ENCODE data around the gene IL13.

IL13 gene

DNA sequence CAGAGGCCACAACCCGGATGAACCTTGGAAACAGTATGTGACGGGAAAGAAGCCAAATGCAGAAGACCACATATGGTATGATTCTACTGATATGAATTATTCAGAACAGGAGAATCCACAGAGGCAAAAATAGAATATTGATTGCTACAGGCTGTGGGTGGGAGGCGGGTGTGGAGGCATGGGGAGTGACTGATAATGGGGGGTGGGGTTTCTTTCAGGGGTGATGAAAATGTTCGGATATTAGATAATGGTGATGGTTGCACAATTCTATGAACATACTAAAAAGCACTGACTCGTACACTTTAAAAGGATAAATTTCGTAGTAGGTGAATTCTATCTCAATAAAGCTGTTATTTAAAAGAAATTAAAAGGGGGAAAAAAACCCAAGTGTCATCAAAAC, 26.5 kb downstream of the IL13 start:
- no peaks in the 10 kb centered on the region for H3K36me3 ChIP-seq
- no peaks in the 10 kb centered on the region for H3K27me3 ChIP-seq
- no peaks in the 10 kb centered on the region for H3K4me1 ChIP-seq
- no peaks in the 10 kb centered on the region for H3K9me3 ChIP-seq
- intact Hi-C loops (cut with DNase I; ENCODE audit: low total_unique reads) = no loop called here
- no peak overlapping the region for H3K27ac ChIP-seq
- no peak for DNase-seq
- TF ChIP-seq, protein P1, sequence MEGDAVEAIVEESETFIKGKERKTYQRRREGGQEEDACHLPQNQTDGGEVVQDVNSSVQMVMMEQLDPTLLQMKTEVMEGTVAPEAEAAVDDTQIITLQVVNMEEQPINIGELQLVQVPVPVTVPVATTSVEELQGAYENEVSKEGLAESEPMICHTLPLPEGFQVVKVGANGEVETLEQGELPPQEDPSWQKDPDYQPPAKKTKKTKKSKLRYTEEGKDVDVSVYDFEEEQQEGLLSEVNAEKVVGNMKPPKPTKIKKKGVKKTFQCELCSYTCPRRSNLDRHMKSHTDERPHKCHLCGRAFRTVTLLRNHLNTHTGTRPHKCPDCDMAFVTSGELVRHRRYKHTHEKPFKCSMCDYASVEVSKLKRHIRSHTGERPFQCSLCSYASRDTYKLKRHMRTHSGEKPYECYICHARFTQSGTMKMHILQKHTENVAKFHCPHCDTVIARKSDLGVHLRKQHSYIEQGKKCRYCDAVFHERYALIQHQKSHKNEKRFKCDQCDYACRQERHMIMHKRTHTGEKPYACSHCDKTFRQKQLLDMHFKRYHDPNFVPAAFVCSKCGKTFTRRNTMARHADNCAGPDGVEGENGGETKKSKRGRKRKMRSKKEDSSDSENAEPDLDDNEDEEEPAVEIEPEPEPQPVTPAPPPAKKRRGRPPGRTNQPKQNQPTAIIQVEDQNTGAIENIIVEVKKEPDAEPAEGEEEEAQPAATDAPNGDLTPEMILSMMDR (IDR thresholded peaks at IDR 0.05) = no peak
- H3K4me3 ChIP-seq = no peak overlapping the region

DNA sequence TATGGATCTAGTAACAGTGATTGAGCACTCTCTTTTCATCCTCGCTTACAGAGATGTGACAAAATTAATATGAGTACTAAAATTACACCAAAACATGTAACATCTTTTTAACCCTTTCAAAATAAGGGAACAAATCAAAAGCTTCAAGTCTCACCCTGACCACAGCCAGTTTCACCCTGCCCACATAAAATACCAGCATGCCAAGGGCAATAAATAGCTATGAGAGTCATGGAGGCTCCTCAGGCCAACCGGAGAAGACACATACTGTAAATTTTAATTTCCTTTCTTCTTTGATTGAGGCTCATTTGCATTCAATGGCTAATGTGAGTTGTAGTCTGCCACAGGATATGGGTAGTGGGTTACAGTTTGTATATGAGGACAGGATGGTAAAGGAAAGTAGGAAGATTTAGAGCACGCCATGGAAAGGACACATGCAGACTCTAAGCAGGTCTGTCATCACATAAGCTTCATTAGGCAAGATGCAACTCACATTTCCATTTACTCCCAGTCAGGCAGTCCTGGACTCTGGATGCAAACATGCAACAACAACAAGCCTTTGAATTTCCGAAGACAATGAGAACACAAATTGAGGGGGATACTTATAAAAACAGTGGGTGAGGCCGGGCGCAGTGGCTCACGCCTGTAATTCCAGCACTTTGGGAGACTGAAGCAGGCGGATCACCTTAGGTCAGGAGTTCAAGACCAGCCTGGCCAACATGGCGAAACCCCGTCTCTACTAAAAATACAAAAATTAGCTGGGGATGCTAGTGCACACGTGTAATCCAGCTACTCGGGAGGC, 27.1 kb downstream of the IL13 start:
- Histone ChIP-seq H3K27ac (no peak overlapping the region), H3K4me3 (no peak overlapping the region), H3K9me3 (no peaks in the 10 kb centered on the region), H3K36me3 (no peaks in the 10 kb centered on the region), H3K27me3 (no peaks in the 10 kb centered on the region), H3K4me1 (no peaks in the 10 kb centered on the region)
- TF ChIP-seq, protein P1 (IDR thresholded peaks at IDR 0.05) = no peak
- no peak for DNase-seq
- intact Hi-C loops (cut with DNase I; ENCODE audit: low total_unique reads) = no loop called here

DNA sequence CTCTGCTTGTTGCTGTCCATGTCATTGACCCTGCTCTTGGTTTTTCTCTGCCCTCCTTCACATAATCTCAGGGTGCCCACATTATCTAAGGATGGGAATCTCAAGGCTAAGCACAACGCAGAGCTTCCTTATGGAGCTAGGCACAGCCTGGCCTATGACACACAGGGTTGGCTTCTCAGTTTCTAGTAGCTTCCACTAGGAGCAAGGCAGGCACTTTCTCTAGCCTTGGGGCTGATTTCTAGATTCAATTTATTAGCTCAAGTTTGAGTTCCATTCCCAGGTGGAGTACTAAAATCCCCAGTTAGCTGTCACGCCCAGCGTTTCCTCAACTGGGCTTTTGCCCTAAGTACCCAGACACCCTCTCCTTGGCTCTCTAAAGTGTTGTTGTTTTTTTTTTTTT, 28.2 kb downstream of the IL13 start:
- Histone ChIP-seq H3K9me3 (no peaks in the 10 kb centered on the region), H3K27ac (no peak overlapping the region), H3K27me3 (no peaks in the 10 kb centered on the region), H3K36me3 (no peaks in the 10 kb centered on the region), H3K4me1 (no peaks in the 10 kb centered on the region), H3K4me3 (no peak overlapping the region)
- DNase-seq = no peak
- TF ChIP-seq, protein P1 (IDR thresholded peaks at IDR 0.05) = no peak
- intact Hi-C loops (cut with DNase I; ENCODE audit: low total_unique reads) = no loop called here

DNA sequence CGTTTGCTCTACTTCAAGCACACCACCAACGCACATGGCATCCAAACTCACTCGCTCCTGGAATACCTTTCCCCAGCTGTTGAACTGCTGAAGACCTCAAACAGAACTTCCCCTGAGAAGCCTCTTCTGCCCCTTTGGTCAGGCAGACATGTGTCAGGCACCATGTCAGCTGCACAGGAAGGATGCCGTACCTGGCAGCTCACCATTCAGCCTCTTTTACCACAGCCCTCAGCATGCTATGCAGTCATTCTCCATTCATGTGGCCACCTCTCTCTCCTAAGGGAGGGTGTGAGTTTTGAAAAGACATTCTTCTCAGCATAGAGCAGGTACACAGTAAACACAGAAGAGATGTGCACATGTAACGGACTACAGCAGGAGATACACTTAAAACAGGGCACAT, 30.0 kb downstream of the IL13 start:
- H3K9me3 ChIP-seq = no peaks in the 10 kb centered on the region
- intact Hi-C loops (cut with DNase I; ENCODE audit: low total_unique reads) = no loop called here
- no peak overlapping the region for H3K27ac ChIP-seq
- H3K27me3 ChIP-seq = no peaks in the 10 kb centered on the region
- H3K36me3 ChIP-seq = peaks cover 0 to 11% (median 3%) of the 10 kb centered on the region in 3 donors
- H3K4me1 ChIP-seq = no peaks in the 10 kb centered on the region
- TF ChIP-seq, protein P1 (IDR thresholded peaks at IDR 0.05) = no peak
- no peak for DNase-seq
- H3K4me3 ChIP-seq = no peak overlapping the region

DNA sequence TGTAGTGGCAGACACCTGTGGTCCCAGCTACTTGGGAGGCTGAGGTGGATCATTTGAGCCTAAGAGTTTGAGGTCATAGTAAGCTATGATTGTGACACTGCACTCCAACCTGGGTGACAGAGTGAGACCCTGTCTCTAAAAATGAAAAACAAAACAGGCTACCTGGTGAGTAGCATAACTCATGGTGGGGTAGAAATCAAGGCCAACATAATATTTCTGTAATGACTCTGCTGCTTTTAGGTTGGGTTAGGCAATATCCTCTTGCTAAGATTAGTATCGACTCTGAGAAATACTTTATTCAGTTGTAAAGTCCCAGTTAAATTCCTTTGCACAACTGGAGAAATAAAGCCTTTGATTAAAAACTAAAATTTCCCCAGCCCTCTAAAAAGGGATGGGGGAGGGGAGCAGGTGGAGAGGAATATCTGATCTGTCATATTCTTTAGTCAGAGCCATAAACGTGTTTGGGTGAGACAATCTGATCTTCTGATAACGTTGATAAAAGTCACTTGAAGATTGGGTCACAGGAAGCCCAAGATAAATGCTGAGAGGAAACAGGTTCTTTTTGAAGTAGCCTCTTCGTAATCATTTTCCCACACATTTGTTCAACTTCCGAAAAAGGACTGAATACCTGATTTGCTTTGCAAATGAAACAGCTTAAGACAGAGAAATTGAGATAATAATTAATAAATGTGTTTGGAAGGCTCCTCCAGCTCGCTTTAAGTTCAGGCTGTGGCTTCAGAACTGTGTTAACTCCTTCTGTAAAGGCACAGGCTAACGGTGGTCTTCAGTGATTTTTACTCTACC, 30.8 kb downstream of the IL13 start:
- Histone ChIP-seq H3K9me3 (no peaks in the 10 kb centered on the region), H3K27me3 (no peaks in the 10 kb centered on the region), H3K36me3 (peaks cover 0 to 15% (median 3%) of the 10 kb centered on the region in 3 donors), H3K4me3 (no peak overlapping the region), H3K27ac (no peak overlapping the region), H3K4me1 (no peaks in the 10 kb centered on the region)
- DNase-seq = no peak
- TF ChIP-seq, protein P1 (IDR thresholded peaks at IDR 0.05) = no peak
- intact Hi-C loops (cut with DNase I; ENCODE audit: low total_unique reads) = no loop called here

Data from tibial artery (tissue), 4 donors.